ENCODE data around the gene AGBL1.
"Not testable (repeated sequence)": the region's sequence is repeated elsewhere in the genome, so short reads cannot be mapped to it uniquely, and the experiment has no call there.

AGBL1 gene

GRCh38 chr15:86087808-86088207 is 8.1 kb downstream of the AGBL1 start:
- no peak for DNase-seq

DNA sequence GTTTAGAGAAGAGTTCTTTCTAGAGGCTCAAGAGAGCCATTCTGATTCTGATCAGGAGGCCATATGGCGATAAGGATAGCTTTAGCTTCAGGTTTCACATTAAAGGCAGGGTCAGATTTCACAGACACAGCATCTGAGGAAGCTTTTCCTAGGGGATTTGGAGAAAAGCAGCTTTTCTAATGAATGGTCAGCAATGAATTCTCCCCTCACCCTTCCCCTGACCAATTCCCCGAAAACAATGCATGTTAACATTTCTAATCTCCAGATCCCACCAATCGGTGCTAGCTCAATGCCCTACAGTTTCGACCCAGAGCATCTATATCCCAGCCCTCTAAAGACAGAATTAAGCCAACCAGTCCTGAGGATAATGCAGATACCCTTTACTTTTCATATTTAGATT is 9.8 kb downstream of the AGBL1 start:
- DNase-seq: no peak

- no peak for DNase-seq
These were observed 22.1 kb downstream of the AGBL1 start for GRCh38 chr15:86101818-86102217.

DNA sequence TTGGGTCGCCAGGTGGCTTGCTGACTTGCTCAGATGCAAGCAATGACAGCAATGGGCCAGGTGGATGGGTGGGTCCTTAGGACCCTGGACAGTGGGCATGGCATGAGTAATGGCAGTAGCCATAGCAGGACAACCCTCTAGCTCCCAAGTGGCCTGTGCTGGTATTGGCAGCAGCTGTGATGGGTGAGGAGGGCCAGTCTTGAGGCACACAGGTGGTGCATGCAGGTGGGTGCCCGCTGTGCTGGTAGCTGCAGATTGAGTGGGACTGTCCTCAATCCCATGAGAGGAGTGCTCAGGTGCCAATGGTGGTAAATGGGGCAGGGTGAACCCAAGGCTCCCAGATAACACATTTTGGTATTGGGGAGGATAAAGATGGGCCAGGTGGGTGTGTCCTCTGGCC is 24.2 kb downstream of the AGBL1 start:
- no peak for DNase-seq

DNA sequence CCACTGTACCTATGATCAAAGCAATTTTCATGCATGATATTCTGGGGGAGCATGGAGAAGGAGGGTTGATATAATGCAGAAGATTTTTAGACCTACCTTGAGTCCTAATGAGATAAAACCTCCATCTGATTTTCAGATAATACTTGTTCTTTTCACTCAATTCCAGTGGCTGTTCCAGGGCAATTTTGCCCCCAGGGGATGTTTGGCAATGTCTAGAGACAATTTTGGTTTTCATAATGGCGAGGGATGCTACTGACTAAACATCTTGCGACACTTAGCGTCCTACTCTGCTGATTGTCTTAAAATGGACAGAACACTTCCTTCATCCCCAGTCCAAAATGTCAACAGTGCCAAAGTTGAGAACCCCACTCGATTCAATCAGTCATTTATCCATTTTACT is 26.6 kb downstream of the AGBL1 start:
- DNase-seq: no peak

DNA sequence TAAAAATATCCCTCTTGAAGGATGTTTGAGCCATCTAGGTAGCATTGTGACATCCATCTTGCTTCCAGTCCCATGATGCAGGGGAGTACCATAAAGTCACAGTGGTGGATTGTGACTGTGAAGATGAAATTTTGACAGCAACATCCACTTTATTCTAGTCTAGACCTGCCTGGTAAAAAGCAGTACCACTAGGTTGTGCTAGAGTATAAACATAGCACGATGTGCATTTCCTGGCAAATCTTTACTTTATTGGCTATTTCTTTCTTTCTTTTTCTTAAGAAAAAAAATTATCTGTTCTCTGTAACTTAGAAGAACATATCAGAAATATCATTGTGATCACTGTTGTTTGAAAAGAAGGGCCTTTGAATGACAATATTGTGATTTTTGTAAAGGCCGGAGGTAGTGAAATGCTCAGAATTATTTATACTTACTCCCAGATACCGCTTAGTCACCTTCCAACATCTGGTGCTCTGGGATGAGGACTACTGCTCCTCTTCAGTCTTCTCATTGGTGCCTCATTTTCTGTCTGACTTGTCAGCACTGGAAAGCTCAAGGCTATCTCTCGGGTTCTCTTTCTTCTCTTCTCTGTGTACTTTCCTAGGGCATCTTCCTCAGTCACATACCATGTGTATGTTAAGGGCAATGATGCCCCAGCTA is 35.6 kb downstream of the AGBL1 start:
- DNase-seq: no peak

GRCh38 chr15:86121568-86122225 is 42.0 kb downstream of the AGBL1 start:
- no peak for DNase-seq

- not testable (repeated sequence) for DNase-seq
These were observed 43.2 kb downstream of the AGBL1 start for GRCh38 chr15:86122691-86123391.

DNA sequence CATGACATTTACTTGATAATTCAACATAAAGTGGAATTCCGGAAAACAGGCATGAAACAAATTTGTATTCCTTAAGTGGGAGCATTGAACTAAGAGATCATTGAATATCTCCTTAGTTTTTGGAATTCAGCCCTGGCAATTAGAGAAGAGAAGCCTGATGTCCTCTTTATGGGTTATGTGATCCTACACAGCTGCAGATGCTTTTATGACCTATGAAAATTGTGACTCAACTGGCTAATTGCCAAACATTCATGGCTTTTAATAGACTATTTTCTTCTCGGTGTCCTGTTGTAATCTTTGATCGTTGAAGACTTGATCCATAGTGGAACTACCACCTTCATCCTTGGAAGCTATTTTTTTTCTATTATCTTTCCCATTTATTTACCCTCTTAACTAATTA is 46.1 kb downstream of the AGBL1 start:
- no peak for DNase-seq

- no peak for DNase-seq
These were observed 47.9 kb downstream of the AGBL1 start for GRCh38 chr15:86127547-86127946.

GRCh38 chr15:86135041-86135440 is 55.4 kb downstream of the AGBL1 start:
- no peak for DNase-seq

DNA sequence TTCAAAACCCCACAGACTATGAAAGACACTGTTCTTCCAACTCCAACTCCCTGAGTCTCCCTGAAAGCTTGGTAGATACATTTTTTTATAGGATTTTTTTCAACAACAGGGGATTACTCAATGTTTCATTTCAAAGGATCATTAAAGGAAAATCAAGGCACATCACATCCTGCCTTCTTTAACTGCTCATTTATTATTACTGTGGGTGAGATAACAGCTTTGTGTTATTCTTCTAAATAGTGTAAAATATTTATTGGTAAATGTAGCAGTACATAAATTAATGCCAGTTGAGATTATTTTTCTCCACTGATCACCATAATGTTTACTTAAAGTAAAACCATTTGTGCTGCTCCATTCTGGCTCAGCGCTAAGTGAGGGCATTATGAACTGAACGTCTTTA is 57.2 kb downstream of the AGBL1 start:
- no peak for DNase-seq

DNA sequence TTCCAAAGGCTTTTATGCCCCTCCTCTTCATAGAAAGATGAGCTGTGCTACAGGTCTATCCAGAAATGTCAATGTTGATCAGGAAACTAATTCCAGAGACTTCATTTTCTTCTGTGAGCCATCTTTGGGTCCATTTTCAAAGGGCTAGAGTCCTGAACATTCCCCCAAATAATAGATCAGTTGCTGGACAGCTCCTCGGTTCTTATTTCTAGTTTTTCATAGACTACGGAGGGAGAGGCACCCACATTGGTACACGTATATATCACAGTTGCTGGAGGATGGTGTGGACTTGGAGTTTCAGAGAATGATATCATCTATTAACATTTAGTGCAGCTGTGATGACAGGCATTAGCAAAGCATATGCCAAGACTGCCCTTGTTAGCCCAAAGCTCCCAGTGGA is 59.1 kb downstream of the AGBL1 start:
- DNase-seq: no peak

GRCh38 chr15:86139828-86140227 is 60.2 kb downstream of the AGBL1 start:
- DNase-seq: no peak

- no peak for DNase-seq
These were observed 75.0 kb downstream of the AGBL1 start for GRCh38 chr15:86154705-86155104.

GRCh38 chr15:86155551-86155950 is 75.9 kb downstream of the AGBL1 start:
- DNase-seq: no peak

DNA sequence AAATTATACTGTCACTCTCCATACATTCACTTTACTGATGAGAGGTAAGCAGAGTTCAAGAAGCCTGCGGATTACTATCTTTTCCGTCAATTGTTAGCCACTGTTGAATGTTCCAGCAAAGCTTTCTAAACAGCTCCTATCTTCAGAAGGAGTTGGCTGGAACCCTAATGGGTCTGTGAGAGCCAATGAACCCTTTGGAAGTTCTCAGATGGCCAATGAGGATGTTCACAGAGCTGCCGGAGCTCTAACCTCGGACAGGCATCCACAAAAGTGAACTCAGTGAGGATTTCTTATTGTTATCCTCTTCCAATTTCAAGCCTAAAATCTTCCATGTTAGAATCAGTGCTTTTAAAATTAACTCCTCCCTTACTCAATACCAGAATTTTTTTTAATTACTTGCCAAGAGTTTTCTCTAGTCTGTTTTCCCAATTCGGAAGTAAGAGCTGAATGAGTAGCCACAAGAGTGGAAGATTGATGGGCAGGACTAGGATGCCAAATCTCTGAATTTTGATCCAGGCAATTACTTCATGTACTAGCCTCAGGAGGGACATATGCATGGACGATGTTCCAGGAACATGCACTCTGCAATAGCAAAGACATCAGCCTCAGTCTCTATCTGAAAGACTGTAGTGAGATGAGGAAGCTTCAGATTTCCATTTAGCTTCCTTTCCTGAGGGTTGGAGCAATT is 78.1 kb downstream of the AGBL1 start:
- no peak for DNase-seq

DNA sequence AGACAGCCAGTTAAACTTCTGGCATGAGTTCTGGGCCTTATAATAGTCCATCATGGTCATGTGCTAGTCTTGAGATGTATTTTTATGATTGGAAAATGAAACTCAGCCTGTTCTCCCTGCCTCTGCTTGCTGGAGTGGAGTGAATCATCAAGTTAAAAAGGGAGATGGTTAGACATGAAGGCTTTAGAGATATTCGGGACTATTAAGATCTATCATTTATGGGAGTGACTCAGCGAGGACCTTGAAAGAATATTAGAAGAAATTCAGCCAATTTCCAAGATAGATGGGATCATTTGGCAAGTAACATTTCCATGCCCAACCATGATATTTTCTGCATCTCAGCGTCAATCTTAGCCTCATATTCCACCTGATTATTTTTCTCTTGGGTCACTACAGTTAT is 79.8 kb downstream of the AGBL1 start:
- DNase-seq: no peak

DNA sequence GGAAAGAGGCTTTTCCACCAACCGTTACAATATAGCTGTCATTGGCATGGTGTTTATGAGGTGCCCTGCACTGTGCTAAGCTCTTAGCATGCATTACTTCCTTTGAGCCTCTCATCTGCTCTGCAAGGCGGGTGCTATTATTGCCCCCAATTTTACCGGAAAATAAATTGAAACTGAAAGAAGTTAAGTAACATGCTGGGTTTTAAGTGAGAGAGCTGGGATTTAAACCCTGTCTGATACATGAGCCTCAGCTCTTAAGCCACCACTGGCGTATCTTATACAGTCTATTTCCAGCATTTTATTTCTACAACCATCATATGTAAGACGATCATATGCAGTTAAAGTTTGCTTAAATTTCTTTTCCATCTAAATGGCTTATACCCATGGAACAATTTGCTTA is 81.6 kb downstream of the AGBL1 start:
- no peak for DNase-seq

- no peak for DNase-seq
These were observed 82.5 kb downstream of the AGBL1 start for GRCh38 chr15:86162172-86162591.

DNA sequence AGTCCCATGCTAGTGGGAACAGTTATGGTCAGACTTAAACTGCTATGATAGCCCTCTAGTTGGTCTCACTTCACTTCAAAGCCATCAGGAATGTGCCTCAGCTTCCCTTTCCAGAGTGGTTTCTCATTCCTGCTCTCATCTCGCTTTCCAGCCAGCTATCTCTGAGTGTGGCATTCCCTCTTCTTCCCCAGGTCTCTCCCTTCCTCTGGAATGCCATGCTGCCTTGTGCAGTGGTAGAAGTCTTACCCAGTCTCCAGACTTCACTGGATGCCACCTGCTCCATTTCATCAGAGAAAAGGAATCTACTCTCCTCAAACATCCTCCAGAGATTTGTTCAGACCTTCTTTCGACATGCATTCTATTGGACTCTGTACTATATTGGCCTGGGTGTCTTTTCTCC is 83.0 kb downstream of the AGBL1 start:
- no peak for DNase-seq

DNA sequence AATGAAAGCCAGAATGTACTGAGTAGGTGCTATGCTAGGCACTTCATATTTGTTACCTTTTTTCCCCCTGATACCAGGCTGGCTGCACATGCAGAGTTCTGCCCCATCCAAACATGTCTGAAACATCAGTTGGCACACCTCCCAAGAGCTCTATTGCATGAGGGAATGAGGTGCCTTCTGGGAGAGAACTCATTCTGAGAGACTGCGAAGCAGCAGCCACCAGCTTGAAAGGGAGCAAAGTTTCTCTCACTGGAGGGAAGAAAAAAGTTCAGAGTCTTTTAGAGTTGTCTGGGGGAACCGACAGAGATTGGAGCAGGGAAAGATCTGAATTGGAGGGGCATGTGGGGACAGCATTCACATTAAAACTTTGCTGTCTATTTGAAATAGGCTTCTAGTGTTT is 84.1 kb downstream of the AGBL1 start:
- no peak for DNase-seq

DNA sequence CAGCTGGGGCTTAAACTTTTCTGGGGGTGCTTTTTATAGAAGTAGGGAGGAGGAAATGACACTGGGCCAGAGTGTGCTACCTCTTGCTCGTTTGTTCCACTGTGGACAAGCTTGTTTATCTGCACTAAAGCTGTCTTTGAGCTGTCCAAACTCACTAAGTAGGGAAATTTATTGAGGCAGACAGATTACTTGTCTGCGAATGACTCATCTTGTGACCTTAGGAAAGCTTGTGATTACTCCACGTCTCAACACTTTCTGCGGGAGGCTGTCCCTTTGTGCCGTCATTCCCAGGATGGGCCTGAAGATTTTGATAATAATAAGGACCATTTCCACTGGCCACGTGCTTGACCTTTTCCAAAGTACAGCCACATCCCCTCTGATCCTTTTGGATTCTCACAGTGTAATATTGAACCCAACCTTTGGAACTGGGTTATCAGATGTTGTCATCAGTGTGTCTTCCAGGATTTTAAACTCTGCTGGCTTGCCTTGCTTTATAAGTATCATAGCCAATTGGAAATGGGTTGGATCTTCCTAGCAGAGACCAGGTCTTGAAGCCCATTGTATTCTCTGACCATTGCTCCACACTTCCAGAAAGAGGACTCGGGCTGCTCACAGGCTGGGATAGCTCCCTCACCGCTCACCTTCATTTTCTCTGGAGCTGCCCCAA is 84.7 kb downstream of the AGBL1 start:
- no peak for DNase-seq

Data from NCI-H2081 treated with DMSO at 0.1 percent for 48 hours (cell line).